ENCODE measurements around the gene ANKRD35. TPM values are rescaled to one million over a fixed set of nuclear protein-coding genes. Genes with fewer than 3 reads are reported as not detected.

Gene ANKRD35
- total and polyA plus RNA-seq, 9 of the 15 experiments (the other 6 are each of a cell fraction or from before 2014, with no cell fraction given): 0.07 to 0.14 (median 0.07) TPM; not detected in 5

DNA sequence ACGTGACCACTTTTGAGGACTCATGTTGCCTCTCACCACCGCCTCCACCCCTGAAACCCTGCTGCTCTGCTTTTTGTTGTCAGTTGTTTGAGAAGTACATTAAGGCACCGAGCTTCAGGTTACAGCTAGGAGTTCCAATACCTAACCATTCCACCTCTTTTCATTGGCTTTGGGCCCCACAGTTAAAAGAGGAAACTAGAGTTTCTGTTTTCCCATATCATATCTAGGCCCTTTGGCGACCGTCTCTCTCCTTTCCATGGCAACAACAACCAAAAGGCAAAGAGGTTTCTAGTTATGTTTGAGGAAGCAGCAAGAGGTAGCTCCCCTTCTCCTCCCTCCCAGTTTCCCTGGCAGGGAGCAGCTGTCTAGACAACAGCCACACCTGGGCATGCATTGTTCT is 5.9 kb downstream of the ANKRD35 start (continued):
- TF ChIP-seq ZEB2 (IDR thresholded peaks at IDR 0.05) (peak; percentile 40; the same call in 1 of the 2 replicates), ZKSCAN1 (IDR thresholded peaks at IDR 0.05; ENCODE audit: low read depth, low read length) (0 out of 2 replicates have a peak, but pooled peaks have one; percentile 44), RFX1 (IDR thresholded peaks at IDR 0.05) (peak; percentile 83), ZFX (CRISPR knock-in tag; IDR thresholded peaks at IDR 0.05) (peak; percentile 40; the same call in 1 of the 2 replicates), ETV5 (CRISPR knock-in tag; IDR thresholded peaks at IDR 0.05; ENCODE audit: low read depth) (no peak), RBBP5 (IDR thresholded peaks at IDR 0.05; ENCODE audit: borderline replicate concordance, insufficient read depth, low read length, poor library complexity, severe bottlenecking) (peak; percentile 58), ZNF121 (CRISPR knock-in tag; conservative IDR thresholded peaks at IDR 0.05) (no peak), MTA2 (IDR thresholded peaks at IDR 0.05; ENCODE audit: low read depth) (no peak), CTBP1 (IDR thresholded peaks at IDR 0.05; ENCODE audit: borderline replicate concordance) (peak; percentile 62; the same call in 1 of the 2 replicates), ZNF232 (CRISPR knock-in tag; IDR thresholded peaks at IDR 0.05) (no peak), BDP1 (IDR thresholded peaks at IDR 0.05; ENCODE audit: insufficient read depth, insufficient read length) (no peak), ZBTB7A (IDR thresholded peaks at IDR 0.05; ENCODE audit: borderline replicate concordance, control insufficient read depth, low read depth, low read length) (no peak)
- TF ChIP-seq, protein P1, sequence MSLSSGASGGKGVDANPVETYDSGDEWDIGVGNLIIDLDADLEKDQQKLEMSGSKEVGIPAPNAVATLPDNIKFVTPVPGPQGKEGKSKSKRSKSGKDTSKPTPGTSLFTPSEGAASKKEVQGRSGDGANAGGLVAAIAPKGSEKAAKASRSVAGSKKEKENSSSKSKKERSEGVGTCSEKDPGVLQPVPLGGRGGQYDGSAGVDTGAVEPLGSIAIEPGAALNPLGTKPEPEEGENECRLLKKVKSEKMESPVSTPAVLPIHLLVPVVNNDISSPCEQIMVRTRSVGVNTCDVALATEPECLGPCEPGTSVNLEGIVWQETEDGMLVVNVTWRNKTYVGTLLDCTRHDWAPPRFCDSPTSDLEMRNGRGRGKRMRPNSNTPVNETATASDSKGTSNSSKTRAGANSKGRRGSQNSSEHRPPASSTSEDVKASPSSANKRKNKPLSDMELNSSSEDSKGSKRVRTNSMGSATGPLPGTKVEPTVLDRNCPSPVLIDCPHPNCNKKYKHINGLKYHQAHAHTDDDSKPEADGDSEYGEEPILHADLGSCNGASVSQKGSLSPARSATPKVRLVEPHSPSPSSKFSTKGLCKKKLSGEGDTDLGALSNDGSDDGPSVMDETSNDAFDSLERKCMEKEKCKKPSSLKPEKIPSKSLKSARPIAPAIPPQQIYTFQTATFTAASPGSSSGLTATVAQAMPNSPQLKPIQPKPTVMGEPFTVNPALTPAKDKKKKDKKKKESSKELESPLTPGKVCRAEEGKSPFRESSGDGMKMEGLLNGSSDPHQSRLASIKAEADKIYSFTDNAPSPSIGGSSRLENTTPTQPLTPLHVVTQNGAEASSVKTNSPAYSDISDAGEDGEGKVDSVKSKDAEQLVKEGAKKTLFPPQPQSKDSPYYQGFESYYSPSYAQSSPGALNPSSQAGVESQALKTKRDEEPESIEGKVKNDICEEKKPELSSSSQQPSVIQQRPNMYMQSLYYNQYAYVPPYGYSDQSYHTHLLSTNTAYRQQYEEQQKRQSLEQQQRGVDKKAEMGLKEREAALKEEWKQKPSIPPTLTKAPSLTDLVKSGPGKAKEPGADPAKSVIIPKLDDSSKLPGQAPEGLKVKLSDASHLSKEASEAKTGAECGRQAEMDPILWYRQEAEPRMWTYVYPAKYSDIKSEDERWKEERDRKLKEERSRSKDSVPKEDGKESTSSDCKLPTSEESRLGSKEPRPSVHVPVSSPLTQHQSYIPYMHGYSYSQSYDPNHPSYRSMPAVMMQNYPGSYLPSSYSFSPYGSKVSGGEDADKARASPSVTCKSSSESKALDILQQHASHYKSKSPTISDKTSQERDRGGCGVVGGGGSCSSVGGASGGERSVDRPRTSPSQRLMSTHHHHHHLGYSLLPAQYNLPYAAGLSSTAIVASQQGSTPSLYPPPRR (CRISPR knock-in tag; IDR thresholded peaks at IDR 0.05; ENCODE audit: borderline replicate concordance): no peak
- TF ChIP-seq, protein P2, sequence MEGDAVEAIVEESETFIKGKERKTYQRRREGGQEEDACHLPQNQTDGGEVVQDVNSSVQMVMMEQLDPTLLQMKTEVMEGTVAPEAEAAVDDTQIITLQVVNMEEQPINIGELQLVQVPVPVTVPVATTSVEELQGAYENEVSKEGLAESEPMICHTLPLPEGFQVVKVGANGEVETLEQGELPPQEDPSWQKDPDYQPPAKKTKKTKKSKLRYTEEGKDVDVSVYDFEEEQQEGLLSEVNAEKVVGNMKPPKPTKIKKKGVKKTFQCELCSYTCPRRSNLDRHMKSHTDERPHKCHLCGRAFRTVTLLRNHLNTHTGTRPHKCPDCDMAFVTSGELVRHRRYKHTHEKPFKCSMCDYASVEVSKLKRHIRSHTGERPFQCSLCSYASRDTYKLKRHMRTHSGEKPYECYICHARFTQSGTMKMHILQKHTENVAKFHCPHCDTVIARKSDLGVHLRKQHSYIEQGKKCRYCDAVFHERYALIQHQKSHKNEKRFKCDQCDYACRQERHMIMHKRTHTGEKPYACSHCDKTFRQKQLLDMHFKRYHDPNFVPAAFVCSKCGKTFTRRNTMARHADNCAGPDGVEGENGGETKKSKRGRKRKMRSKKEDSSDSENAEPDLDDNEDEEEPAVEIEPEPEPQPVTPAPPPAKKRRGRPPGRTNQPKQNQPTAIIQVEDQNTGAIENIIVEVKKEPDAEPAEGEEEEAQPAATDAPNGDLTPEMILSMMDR (IDR thresholded peaks at IDR 0.05 in 2 of 3, conservative IDR thresholded peaks at IDR 0.05 in 1 of 3; ENCODE audit: insufficient read depth in 2 of 3, low read depth in 1 of 3, low read length in 3 of 3): no peak
- TF ChIP-seq, protein P3, sequence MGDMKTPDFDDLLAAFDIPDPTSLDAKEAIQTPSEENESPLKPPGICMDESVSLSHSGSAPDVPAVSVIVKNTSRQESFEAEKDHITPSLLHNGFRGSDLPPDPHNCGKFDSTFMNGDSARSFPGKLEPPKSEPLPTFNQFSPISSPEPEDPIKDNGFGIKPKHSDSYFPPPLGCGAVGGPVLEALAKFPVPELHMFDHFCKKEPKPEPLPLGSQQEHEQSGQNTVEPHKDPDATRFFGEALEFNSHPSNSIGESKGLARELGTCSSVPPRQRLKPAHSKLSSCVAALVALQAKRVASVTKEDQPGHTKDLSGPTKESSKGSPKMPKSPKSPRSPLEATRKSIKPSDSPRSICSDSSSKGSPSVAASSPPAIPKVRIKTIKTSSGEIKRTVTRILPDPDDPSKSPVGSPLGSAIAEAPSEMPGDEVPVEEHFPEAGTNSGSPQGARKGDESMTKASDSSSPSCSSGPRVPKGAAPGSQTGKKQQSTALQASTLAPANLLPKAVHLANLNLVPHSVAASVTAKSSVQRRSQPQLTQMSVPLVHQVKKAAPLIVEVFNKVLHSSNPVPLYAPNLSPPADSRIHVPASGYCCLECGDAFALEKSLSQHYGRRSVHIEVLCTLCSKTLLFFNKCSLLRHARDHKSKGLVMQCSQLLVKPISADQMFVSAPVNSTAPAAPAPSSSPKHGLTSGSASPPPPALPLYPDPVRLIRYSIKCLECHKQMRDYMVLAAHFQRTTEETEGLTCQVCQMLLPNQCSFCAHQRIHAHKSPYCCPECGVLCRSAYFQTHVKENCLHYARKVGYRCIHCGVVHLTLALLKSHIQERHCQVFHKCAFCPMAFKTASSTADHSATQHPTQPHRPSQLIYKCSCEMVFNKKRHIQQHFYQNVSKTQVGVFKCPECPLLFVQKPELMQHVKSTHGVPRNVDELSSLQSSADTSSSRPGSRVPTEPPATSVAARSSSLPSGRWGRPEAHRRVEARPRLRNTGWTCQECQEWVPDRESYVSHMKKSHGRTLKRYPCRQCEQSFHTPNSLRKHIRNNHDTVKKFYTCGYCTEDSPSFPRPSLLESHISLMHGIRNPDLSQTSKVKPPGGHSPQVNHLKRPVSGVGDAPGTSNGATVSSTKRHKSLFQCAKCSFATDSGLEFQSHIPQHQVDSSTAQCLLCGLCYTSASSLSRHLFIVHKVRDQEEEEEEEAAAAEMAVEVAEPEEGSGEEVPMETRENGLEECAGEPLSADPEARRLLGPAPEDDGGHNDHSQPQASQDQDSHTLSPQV (IDR thresholded peaks at IDR 0.05): peak; percentile 23; the same call in 1 of the 2 replicates
- TF ChIP-seq, protein P4, sequence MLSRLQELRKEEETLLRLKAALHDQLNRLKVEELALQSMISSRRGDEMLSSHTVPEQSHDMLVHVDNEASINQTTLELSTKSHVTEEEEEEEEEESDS (CRISPR knock-in tag; IDR thresholded peaks at IDR 0.05): no peak
